NCI-H128 (cell line): ENCODE data around the gene SELENOS.
A peak's percentile ranks its signal among the peaks of the same experiment; 100 is the strongest.

Source experiments
- DNase-seq: peaks from one replicate; lab custom pipeline; 2025; ENCODE audit not compliant: unreplicated experiment; lab: John Stamatoyannopoulos, UW

The SELENOS gene

DNA sequence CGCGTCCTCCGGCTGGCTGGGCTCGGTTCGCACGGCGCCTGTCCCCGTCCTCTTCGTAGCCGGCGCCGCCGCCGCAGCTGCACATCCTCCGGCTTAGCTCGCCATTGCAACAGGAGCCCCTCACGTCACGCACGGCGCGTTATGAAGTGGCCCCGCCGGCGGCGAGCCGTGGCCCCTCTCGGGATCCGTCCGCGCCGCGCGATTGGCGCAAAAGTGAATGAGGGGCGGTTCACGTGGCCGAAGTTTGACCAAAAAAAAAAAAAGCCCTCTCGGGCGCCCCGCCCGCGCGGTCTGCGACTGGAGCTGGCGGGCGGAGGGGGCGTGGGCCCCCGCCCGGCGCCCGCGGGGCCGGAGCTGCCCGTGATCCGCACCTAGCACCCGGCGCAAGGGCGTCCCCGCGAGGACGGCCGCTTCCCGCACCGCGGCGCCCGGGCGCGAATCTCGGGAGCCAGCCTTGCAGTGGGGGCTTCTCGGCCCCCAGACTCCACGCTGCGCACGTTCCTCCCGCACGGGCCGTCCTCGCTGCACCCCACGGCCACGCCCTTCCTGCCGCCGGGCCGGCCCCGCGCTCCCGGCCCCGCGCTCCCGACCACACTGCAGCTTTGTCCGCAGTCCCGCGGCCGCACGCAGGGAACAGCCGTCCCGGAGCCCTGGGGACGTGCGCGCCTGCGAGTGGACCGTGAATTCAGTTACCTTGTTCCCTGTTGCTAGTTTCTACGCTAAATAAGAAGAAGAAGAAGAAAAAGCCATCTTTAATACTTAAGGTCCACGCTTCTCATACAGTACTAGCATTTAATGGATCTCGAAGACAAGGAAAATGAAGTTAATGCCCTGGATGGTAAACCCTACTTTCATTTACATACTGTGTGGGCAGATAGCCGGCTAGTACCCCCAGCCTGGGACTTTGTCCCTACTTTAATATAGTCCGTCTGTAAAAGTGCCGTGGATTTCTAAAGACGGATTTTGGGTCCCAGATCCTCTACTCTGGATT is 25.2 kb downstream of the SELENOS start, which contains the start of gene CHSY1:
TSS of gene CHSY1 (minus strand) at position 219 of the 991 bp plus-strand sequence. CDS start 592 bp downstream, outside the sequence.
- peak; percentile 66 for DNase-seq

DNA sequence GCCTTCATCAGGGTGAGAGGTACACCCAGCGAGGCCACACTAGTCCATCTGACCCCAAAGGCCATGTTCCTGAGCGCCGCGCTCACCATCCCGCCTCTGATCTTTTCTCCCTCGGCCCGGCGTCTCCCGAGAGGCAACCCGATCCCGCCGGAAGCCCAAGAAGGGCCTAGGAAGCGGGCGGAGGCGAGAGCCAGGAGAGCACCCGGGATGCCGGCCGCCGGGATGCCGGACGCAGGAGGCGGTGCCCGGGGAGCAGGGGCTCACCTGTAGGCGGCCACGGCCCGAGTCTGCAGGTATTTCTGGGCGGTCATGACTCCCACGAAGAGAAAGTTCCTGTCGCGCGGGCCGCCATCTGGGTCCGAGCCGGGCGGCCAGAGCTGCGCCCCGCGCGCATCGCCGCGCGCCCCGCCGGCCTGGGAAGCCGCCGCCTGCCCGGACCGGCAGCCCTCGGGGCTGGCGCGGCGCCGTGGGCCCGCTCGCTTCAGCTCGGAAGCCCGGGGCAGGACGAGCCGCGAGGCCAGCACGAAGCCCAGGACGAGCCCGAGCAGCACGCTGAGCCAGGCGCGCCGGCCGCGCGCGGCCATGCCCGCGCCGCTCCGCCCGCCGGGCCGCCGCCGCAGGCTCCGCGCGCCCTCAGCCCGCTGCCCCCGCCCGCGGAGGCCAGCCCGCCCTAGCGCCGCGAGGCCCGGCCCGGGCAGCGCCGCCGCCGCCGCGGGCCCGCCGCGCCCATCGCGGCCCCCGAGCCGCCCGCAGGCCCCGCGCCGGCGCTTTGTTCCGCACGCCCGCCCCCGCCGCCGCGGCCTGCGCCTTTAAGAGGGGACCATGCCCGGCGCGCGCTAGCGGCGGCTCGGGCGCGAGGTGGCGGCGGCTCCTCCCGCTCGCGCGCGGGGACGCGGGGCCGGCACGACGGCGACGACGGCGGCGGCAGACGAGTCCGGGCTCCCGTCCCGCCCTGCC is 26.1 kb downstream of the SELENOS start:
- DNase-seq, result no peak

DNA sequence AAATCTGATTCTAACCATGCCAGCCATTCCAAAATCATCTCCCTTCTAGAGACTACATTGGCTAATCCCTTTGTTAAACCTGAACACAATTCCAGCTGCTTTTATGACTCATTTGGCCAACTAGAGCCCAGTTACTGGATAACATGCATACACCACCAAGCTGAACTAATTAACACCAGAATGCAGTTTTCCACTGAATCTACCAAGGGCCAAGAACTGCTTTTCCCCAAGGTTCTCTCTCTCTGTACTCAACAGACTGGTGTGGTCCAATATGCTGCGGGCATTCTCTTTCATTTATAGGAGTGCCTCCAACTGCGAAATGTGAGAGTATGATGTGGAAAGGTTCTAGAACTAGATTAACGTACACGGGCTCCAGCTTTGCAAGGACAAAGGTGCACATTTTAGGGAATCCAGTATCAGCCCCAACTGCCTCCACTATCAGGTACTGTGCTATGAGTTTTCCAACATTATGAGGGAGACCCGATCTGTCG is 26.9 kb downstream of the SELENOS start:
- no peak for DNase-seq

DNA sequence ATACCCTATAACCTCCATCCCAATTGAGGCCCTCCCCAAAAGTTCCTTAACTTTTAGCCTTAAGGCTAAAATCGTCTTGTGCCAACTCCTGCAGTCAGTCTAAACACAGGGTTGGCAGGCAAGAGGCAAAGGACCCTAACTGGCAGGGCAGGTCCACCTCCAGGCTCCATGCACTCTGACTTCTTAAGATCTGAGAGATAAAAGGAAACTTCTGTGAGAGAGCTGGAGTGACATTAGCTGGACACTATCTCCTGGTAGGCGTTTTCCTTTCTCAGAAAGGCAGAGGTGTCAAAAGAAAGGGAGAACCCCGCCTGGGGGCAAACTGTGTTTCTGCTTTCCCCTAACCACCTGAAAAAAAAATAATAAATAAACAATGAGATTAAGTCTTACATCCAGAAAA is 29.0 kb downstream of the SELENOS start:
- DNase-seq, result no peak

DNA sequence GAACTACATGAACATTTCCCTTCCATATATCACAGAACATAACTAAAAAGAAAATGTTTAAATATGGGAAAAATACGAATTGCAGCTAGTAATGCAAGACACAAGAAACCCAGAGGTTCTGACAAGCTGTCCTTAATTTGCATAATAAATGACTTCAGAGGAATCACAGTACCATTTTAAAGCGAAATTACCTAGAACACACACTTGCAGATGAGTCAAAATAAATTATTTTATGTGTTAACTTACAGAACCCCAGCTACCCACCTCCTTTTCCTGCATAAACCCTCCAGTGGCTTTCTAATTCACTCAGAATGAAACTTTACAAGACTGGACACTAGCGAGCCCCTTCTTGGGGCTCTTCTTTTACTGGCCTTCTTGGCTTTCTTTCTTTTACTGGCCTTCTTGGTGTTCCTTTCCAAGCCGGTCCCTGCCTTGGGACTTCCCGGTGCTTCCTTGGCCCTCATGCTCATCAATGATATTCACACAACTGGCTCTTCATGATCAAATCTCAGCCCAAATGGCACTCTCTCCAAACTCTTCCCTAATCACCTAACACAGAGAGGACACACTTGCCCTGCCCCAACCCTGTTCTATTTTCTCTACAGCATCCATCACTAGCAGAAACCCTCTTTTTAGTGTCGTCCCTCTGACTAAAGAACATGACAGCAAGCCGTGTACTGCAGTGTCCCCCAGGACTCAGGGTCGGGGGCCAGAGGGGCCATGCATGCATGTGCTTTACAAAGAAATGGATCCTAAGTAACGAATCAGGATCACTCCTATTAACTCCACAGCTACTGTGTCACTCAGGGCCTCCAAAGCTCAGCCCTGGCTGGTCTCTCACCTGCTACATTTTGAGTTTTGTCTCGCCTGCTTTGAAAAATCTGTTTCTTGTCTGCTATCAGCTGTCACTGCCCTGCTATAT is 30.2 kb downstream of the SELENOS start:
- DNase-seq, result no peak

DNA sequence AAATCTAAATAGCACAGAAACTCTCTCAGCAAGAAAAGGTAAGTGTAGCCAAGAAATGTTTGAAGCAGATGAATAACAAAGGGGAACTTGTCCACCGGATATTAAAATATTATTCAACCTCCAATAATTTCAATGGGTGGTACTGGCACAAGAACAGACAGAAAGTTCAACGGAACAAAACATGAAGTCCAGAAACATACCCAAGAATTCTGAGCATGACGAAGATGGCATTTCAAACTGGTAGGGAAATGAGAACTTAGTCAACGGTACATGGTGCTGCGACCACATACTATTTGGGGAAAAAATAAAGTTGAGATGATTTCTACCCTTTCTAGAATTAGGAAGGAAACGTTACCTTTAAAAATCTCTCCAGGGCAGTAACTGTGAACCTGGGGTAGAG is 30.9 kb downstream of the SELENOS start:
- no peak for DNase-seq

DNA sequence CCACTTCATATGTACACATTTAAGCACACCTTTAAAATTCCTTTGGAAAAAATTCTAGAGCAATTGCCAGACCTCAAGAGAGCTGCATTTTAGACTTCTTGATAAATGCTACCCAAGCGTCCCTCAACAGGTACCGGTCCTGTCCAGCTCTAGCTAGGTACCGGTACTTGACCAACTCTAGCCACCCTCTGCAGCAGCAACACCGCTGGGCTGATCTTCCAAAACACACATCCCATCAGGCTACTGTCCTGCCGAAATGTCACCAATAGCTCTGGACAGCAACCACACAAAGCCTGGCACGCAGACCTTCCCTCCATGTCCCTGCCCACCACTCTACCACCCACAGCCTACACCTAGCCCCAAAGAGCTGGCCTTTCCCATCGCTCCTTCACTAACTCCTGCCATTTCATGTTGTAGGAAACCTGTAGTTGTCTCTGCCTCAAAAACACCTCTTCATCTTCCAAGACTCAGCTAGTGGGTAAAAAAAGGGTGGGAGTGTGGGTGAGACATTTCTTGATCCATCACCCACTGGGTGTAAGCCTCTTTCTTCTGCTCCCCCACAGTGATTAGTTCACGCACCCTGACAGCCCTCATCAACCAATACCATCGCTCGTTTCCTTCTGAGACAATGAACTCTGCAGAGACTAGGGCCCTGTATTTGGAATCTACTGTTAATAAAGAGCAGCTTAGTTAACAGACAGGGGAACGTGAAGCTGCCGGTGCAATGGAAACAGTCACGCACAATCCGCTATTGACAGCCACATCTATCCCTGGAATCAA is 32.2 kb downstream of the SELENOS start:
- DNase-seq, result no peak

DNA sequence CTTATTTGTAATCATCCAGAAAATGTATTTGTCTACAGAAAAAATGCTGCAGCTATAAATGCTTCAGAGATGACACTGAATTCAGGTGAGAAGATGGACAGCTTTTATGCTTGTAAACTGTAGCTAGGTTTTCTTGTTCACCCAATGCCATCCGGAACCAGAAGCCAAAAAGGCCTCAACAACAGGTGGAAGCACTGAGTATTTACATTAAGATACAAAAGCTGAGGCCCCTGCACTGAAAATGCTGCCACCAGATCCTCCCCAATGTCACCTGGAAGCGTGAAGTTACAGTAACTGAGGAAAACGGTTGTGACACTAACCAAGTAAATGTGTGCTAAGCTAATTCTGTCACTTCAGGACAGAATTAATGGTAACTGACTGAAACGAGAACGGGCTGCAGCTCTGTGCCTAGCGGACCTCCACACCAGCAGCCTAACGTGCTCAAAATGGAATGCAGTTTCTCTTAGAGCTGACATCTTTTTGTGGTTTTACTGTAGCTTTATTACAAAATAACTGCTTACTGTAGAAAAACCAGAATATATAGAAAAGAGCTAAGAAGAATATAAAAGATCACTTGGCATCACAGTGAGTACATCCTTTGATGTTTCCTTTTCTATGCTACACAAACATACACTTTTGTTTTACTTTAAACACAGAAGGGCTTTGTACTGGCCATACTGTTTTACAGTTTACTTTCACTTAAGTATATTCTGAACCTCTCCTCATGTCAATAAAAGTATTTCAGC is 33.1 kb downstream of the SELENOS start:
- no peak for DNase-seq

DNA sequence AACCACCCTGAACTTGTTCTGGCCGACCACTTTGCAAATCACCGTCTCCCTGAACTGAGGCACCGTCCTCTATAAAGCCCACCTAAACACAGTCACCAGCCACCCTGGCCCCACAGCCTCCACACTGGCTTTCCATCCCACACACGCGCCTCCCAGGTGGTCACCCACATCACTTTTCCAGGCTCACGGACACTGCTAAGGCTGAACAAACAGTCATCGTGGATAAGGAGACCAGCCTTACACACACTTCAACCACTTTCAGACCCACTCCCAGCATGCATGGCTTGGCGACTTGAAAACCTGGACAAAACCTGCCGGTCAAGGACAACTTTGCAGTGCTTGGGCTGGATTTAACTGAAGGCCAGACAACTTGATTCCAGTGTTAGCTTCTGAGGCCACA is 33.9 kb downstream of the SELENOS start:
- DNase-seq, result no peak

DNA sequence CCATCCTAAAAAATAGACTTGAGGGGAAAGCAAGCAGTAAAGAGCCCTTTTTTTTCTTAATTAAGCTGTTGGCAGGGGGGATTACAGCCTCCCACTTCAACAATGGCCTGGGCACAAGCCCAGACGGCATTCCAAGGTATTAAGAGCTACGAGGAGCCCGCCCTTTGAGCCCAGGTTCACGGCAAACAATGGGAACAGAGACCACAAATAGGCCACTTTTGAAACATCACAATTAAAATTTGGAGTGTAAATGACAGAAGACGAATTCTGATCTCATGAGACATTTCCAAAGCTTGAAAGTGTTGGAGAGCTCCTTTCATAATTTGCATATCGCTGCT is 34.3 kb downstream of the SELENOS start:
- DNase-seq, result no peak

DNA sequence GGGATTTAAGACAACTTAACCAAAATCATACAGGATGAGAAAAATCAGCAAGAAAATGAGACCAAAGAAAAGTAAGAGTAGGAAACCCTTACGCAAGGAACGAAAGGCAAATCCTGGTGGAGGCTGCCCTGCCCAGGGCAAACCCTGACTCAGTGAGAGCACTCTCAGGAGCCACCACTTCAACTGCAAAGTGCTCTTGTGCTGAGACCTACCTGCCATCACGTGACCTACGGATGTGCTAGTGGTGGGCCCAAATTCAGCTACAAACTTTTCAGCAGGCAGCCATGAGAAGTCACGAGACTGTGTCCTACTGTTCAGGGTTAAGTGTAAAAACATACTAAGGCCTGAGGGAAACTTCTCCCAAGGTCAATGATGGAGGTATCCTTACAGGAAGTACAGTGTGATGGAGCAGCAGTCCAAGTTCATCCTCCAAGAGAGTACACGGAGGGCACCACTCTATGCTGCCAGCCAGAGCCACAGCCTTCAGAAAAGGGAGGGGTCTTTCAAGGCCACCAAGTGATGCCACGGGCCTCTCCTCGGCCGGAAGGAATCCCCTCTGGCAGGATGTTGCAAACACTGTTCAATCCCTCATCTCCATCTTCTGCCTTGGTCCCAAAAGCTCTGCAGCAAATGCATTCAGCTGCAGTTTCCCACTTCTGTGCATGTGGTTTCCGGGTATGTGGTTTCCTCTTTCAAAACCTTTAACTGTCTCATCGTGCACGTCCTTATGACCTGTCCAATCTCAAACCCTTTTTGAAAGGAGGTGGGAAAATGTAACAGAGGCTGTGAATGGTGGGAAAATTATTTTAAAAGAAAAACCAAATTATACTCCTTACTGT is 34.9 kb downstream of the SELENOS start:
- DNase-seq, result no peak

DNA sequence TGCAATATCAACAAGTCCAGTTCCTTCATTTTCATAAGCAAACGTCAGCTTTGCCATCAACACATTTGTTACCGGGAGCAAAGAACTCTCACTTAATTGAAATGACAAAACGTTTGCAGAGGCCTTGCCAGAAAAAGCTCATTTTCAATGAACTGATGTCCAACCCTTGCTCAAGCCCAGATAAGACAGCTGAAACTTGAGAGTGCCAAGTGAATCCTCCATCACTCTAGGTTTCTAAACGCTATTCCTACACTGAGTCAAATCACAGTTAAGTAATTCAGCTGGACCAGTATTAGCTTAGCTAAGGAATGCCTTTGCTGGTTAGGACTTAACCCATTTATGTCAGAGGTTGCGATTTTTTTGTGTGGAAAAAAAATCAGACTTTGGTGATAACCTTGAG is 36.9 kb downstream of the SELENOS start:
- DNase-seq, result no peak

DNA sequence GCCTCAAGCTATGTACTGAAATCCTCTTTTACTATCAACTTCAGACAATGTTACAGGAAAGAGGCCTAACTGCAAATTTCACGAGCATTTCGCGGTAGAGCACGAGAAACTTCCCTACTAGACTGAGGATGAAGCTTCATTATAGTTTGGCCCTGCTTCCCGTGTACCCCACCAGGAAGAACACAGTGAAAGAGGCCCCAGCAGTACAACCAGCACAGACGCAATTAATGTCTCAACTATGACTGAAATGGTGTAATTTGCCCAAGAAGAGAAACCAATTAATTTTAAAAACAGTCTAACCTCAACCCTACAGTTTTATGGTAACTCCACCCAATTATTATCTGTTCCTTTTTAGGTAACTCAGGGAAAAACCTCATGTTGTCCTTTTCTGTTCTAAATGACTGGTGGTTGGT is 37.6 kb downstream of the SELENOS start:
- no peak for DNase-seq

DNA sequence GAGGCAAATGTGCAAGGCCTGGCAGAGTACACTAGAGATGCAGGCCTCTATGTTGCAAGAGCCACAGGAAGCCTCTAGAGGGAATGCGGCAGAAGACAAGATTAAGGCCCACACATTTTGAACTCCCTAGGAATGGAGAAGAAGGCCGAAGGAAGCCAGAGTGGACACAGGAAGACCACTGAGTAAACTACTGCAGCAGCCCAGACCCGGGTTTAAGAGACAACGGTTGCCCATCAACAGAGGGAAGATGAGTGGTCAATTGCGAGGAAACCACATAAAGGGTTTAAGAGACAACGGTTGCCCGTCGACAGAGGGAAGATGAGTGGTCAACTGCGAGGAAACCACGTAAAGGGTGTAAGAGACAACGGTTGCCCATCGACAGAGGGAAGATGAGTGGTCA is 40.0 kb downstream of the SELENOS start:
- DNase-seq, result no peak

DNA sequence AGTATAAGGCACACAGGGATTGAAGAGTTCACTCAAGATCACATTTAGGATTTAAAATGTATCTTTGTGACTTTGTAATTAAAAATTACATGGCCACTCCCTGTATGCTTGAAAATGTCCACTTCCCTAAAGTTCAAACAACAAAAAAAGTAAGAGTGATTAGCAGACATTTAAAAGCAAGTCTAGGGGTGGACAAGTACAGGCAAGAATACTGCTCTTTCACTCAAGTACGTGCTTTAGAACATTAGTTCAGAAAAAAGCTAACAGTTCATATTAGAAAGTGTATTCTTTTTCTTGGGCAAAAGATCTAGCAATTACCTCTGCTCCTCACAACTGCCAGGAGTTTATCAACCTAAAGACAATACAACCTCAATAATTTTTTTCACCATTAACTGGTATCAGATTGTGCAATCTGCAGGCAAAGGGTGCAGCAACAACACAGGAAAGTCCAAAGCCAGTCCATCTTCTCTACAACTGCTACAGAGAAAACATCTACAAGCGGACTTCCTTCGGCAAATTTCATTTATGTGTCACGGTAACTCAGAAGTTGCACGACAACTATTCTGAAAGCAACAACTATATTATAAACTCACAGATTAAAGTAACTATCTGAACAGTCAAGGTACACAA is 43.5 kb downstream of the SELENOS start:
- DNase-seq, result no peak

DNA sequence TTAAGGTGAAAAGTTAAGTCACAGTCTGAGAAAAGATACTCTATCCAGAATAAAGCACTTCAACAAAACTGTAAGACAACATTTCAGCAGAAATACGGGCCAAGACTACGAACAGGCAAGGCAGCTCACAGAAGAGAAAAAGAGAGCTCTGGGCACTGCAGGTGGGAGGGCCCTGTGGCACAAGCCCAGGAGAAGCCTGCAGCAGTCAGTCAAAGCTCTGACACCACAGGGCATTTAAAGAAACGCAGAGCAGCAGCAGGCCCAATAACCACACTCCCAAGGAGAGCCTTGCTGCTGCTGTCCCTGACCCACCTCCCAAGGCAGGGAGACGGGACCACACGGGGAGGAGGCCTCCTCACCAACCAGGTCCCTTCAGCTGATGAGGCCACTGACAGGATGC is 44.6 kb downstream of the SELENOS start:
- DNase-seq, result no peak

DNA sequence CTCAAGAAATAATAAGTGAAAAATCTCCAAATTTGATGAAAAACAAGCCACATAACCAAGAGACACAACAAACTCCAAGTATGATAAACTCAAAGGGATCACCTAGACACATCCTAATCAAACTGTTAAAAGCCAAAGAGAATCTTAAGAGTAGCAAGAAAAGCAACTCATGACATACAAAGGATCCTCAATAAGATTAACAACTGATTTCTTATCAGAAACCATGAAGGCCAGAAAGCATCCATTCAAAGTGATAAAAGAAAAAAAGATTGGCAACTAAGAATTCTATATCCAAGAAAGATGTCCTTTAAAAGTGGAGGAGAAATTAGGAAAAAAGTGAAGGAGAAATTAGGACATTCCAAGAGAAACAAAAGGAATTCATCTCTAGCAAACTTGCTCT is 49.0 kb downstream of the SELENOS start:
- no peak for DNase-seq

DNA sequence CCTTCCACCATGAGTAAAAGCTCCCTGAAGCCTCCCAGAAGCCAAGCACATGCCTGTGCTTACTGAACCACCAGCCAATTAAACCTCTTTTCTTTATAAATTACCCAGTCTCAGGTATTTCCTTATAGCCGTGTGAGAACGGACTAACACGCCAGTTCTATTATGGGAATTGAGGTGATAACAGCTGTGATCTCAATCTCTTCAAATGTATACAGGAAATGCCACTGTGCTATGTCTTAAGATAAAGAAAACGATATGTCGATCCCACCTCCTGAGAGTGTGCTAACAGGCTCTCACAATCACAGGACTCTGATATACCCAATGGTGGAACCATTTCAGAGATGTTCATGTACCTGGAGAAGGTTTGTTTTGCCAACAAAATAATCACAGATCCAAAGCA is 51.6 kb downstream of the SELENOS start:
- no peak for DNase-seq
